Mucosa of descending colon (tissue), 3 donors: Measurements from ENCODE around the gene TRAF2. TPM values are rescaled to one million over a fixed set of nuclear protein-coding genes. Genes with fewer than 3 reads are reported as not detected.

Source experiments
- ATAC-seq: fragments of 200-7000 bp; cut with Tn5 transposase; one replicate; pipeline ENCODE4 v1.9.1; 2020; ENCODE audit warnings: mild to moderate bottlenecking, moderate library complexity
- DNase-seq, 3 donors: peaks; one replicate each; pipeline ENCODE4 v3.0.0-alpha.2; 2020
- H3K36me3 ChIP-seq: fragments of 200-600 bp; one replicate; pipeline ENCODE4 v1.8.0; 2021; ENCODE audit warnings: low read depth, mild to moderate bottlenecking
- H3K4me1 ChIP-seq: fragments of 200-600 bp; one replicate; pipeline ENCODE4 v1.8.0; 2021; ENCODE audit warnings: low read depth, mild to moderate bottlenecking
- H3K4me3 ChIP-seq: fragments of 200-600 bp; one replicate; pipeline ENCODE4 v1.8.0; 2021; ENCODE audit warnings: mild to moderate bottlenecking
- H3K9me3 ChIP-seq: fragments of 200-600 bp; one replicate; pipeline ENCODE4 v1.8.0; 2021; ENCODE audit warnings: mild to moderate bottlenecking
- intact Hi-C, 2 donors: fragments of 100-400 bp; cut with DNase I in 1 of 2; cut with micrococcal nuclease in 1 of 2; formaldehyde crosslinking; loops; one replicate each; pipeline versions ENCODE4 v1.11.0 to v1.11.1; 2022; cut with DNase I, micrococcal nuclease
- total RNA-seq, 3 donors: library from RNA; stranded (reverse); fragmentation: NEBNext Ultra II Directional in 2 of 3; extraction: Animal tissue kit (Norgen Biotek cat#: 25700) in 2 of 3; gene quantifications; one replicate each; pipeline versions ENCODE4 v1.2.1 to v1.2.4, GENCODE V29; 2021 to 2023
- TF ChIP-seq, protein P1 (sequence below): fragments of 200-600 bp; IDR thresholded peaks from one replicate; pipeline ENCODE4 v1.8.0; 2022; ENCODE audit warnings: antibody characterized with exemption, mild to moderate bottlenecking
- donor health status: DM: no; HTN: no; CAD: no; lungs with moderate emphysema.
- donor health status: DM: no; HTN: no; CAD: no.
- donor health status: DM: no; HTN: yes; CAD: no.

Gene TRAF2
- total RNA-seq, 3 donors from 2014 or later = 19.6 to 28.2 (median 21.1) TPM

DNA sequence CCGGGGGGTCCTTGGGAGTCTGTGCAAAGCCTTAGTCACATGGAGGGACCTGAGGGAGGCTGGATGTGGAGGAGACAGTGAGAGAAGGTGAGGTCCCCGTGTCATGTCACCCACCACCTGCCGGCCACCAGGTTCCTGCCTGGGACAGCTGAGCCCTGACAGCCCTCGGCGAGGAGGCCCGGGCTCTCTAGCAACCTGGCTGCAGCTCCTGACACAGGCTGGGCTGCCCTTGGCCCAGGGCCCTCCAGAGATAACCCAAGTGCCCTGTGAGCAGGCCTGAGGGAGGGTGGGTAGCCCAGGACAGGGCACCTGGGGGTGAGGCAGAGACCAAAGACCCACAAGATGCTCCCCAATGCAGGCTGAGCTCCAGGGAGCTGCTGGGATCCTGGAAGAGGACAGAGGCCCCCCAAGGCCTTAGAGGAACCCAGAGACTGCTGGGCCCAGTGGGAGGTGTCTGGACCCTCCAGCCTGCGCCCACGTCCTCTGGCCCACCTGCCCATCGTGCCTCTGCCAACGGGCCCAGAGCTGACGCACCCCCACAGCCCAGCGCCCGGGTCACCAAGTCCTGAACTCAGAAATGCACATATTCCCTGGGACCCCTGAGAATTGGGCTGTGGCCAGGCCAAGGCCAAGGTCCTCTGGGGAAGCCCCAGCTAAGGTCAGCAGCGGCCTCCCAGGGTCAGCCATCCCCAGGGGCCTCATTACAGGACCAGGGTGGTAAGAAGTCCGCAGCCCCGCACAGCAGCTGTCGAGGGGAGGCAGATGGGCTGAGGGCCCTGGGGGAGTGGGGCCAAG lies 82.2 kb downstream of the TRAF2 start:
- intact Hi-C loops = no loop called here
- no peaks in the 10 kb centered on the region for H3K9me3 ChIP-seq
- H3K4me1 ChIP-seq = peaks cover 9% of the 10 kb centered on the region
- ATAC-seq = no peak
- H3K4me3 ChIP-seq = no peak overlapping the region
- H3K36me3 ChIP-seq = no peaks in the 10 kb centered on the region
- TF ChIP-seq, protein P1, sequence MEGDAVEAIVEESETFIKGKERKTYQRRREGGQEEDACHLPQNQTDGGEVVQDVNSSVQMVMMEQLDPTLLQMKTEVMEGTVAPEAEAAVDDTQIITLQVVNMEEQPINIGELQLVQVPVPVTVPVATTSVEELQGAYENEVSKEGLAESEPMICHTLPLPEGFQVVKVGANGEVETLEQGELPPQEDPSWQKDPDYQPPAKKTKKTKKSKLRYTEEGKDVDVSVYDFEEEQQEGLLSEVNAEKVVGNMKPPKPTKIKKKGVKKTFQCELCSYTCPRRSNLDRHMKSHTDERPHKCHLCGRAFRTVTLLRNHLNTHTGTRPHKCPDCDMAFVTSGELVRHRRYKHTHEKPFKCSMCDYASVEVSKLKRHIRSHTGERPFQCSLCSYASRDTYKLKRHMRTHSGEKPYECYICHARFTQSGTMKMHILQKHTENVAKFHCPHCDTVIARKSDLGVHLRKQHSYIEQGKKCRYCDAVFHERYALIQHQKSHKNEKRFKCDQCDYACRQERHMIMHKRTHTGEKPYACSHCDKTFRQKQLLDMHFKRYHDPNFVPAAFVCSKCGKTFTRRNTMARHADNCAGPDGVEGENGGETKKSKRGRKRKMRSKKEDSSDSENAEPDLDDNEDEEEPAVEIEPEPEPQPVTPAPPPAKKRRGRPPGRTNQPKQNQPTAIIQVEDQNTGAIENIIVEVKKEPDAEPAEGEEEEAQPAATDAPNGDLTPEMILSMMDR = no peak
- no peak for DNase-seq

DNA sequence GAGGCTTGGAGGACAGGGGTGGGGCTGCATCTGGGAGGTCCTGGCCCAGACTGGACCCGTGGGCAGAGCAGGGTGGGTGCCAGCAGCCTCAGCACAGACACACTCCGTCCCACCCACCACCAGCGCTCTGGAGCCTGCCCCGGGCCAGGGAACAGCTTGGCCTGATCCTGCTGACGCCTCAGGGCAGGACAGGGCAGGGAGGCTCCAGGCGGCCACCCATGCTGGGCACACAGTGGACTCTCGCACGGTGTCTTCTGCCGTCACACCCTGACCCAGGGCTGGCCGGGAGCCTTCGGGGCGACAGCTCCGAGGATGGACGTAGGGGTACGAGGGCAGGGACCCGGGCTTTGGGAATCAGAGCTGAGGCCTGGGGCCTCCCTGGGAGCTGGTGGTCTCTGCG lies 82.8 kb downstream of the TRAF2 start:
- no peak for ATAC-seq
- H3K4me1 ChIP-seq = peaks cover 5% of the 10 kb centered on the region
- intact Hi-C loops = no loop called here
- H3K36me3 ChIP-seq = no peaks in the 10 kb centered on the region
- DNase-seq = no peak
- no peaks in the 10 kb centered on the region for H3K9me3 ChIP-seq
- TF ChIP-seq, protein P1 = no peak
- H3K4me3 ChIP-seq = no peak overlapping the region

DNA sequence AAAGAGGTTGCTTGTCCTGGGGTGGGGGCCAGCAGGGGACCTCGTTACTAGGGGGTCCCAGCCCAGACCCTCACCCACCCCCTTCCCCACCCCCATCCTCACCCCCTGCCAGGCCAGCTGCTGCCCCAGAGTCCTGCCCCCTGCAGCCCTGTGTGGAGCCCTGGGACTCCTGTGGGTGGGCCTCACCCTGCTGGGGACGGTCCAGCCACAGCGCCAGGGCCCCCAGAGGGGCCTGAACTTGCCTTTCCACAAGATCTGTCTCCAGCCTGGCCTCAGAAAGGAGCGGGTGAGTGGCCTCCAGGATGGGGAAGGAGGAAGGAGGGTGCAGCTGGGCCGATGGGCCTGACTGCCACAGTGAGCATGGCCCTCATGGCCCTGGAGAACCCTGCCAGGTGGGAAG lies 83.5 kb downstream of the TRAF2 start:
- no peak for DNase-seq
- intact Hi-C loops = no loop called here
- no peak for ATAC-seq

DNA sequence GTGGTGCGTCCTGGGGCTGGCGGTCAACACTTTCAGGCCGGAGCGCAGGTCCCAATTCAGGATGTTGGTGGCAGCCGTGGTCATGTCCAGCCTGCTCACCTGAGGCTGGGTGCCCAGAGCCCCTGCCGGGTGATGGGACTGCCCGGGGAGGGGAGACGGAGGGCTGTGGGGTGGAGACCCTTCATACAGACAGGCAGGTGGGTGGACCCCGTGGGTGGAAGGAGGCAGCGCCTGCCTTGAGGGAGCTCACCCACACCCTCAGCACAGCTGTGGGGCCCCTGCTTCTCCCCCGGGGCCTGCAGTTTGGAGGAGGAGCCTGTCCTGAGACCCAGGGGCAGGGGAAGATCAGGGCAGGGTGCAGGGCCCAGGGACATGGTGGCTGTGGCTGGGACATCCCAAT lies 84.0 kb downstream of the TRAF2 start:
- DNase-seq (no peak), ATAC-seq (no peak)
- Histone ChIP-seq H3K9me3 (no peaks in the 10 kb centered on the region), H3K4me3 (no peak overlapping the region), H3K36me3 (no peaks in the 10 kb centered on the region), H3K4me1 (no peaks in the 10 kb centered on the region)
- intact Hi-C loops = no loop called here
- TF ChIP-seq, protein P1 = no peak

More for the DNA sequence above, 83.5 kb downstream of the TRAF2 start:
- Histone ChIP-seq H3K4me1 (no peaks in the 10 kb centered on the region), H3K9me3 (no peaks in the 10 kb centered on the region), H3K4me3 (no peak overlapping the region), H3K36me3 (no peaks in the 10 kb centered on the region)
- TF ChIP-seq, protein P1 = no peak

DNA sequence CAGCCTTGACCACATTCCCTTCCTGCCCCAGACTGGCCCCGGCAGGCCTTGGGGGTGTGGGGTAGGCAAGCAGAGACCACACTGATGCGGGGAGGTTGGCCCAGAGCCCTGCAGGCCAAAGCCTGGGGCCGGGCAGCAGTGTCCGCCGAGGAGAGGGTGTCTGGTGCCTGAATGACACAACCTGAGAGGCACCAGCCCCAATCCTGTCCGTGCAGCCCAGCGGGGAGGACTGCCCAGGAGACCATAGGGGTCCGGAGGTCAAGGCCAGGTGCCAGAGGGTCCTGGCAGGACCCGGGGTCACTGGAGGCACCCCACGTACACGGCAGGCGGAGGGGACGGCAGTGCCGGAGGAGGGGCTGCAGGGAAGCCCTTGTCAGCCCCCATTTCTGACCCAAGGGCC lies 85.4 kb downstream of the TRAF2 start:
- ATAC-seq = no peak
- no peaks in the 10 kb centered on the region for H3K9me3 ChIP-seq
- H3K4me1 ChIP-seq = no peaks in the 10 kb centered on the region
- no peak for DNase-seq
- no peaks in the 10 kb centered on the region for H3K36me3 ChIP-seq
- intact Hi-C loops = no loop called here
- TF ChIP-seq, protein P1 = no peak
- no peak overlapping the region for H3K4me3 ChIP-seq
